Measurements from ENCODE around the gene TMEM222.

TMEM222 gene

GRCh38 chr1:27359822-27360158 is 37.8 kb downstream of the TMEM222 start:
- DNase-seq (ENCODE audit: low read depth) = no peak

- DNase-seq (ENCODE audit: low read depth) = no peak
These were observed 38.4 kb downstream of the TMEM222 start for GRCh38 chr1:27360159-27361043.

- DNase-seq (ENCODE audit: low read depth) = no peak
These were observed 39.1 kb downstream of the TMEM222 start for GRCh38 chr1:27361044-27361402.

- no peak for DNase-seq (ENCODE audit: low read depth)
These were observed 39.6 kb downstream of the TMEM222 start for GRCh38 chr1:27361553-27361952.

- no peak for DNase-seq (ENCODE audit: low read depth)
These were observed 42.1 kb downstream of the TMEM222 start for GRCh38 chr1:27363766-27364695.

GRCh38 chr1:27364696-27365371 is 42.9 kb downstream of the TMEM222 start:
- DNase-seq (ENCODE audit: low read depth) = no peak

GRCh38 chr1:27365372-27366112 is 43.6 kb downstream of the TMEM222 start:
- DNase-seq (ENCODE audit: low read depth) = peak; percentile 82

GRCh38 chr1:27366113-27366410 is 44.1 kb downstream of the TMEM222 start:
- DNase-seq (ENCODE audit: low read depth) = peak; percentile 17

GRCh38 chr1:27366411-27367159 is 44.6 kb downstream of the TMEM222 start, which contains the start of gene MAP3K6:
Gene MAP3K6 (minus strand): TSS chr1:27366961. CDS start chr1:27366597, 364 bp downstream.
- DNase-seq (ENCODE audit: low read depth) = peak; percentile 59

GRCh38 chr1:27367160-27367650 is 45.2 kb downstream of the TMEM222 start:
- no peak for DNase-seq (ENCODE audit: low read depth)

GRCh38 chr1:27368869-27369582 is 47.1 kb downstream of the TMEM222 start:
- DNase-seq (ENCODE audit: low read depth) = peak; percentile 25

- DNase-seq (ENCODE audit: low read depth) = peak; percentile 63
These were observed 50.3 kb downstream of the TMEM222 start for GRCh38 chr1:27372022-27372807.

- no peak for DNase-seq (ENCODE audit: low read depth)
These were observed 51.1 kb downstream of the TMEM222 start for GRCh38 chr1:27372808-27373690.

GRCh38 chr1:27374362-27375086 is 52.6 kb downstream of the TMEM222 start, which contains the start of gene FCN3:
Gene FCN3 (minus strand): TSS chr1:27374824. CDS start chr1:27374818, 6 bp downstream.
- DNase-seq (ENCODE audit: low read depth) = no peak

- DNase-seq (ENCODE audit: low read depth) = no peak
These were observed 56.0 kb downstream of the TMEM222 start for GRCh38 chr1:27377760-27378495.

- no peak for DNase-seq (ENCODE audit: low read depth)
These were observed 57.7 kb downstream of the TMEM222 start for GRCh38 chr1:27379564-27380122.

Measured in amniotic epithelial cell (primary cell).